ENCODE results near the gene MAN2A1. TPM values are rescaled to one million over a fixed set of nuclear protein-coding genes. Genes with fewer than 3 reads are reported as not detected.
"Not testable (repeated sequence)": the region's sequence is repeated elsewhere in the genome, so short reads cannot be mapped to it uniquely, and the experiment has no call there.

MAN2A1 gene
- total RNA-seq, 1 donor from 2014 or later: 69.7 TPM

GRCh38 chr5:109757490-109757889 is 67.8 kb downstream of the MAN2A1 start:
- DNase-seq: no peak

- no peak for DNase-seq
These were observed 69.6 kb downstream of the MAN2A1 start for GRCh38 chr5:109759306-109759705.

GRCh38 chr5:109760130-109760529 is 70.4 kb downstream of the MAN2A1 start:
- DNase-seq: not testable (repeated sequence)

GRCh38 chr5:109762821-109763220 is 73.1 kb downstream of the MAN2A1 start:
- DNase-seq: no peak

- DNase-seq: no peak
These were observed 77.7 kb downstream of the MAN2A1 start for GRCh38 chr5:109767184-109767995.

- DNase-seq: no peak
These were observed 78.3 kb downstream of the MAN2A1 start for GRCh38 chr5:109767997-109768396.

- no peak for DNase-seq
These were observed 80.0 kb downstream of the MAN2A1 start for GRCh38 chr5:109769597-109770291.

GRCh38 chr5:109775130-109775529 is 85.4 kb downstream of the MAN2A1 start:
- no peak for DNase-seq

- DNase-seq: no peak
These were observed 89.5 kb downstream of the MAN2A1 start for GRCh38 chr5:109779036-109779735.

GRCh38 chr5:109784687-109785086 is 95.0 kb downstream of the MAN2A1 start:
- DNase-seq: no peak

- no peak for DNase-seq
These were observed 96.6 kb downstream of the MAN2A1 start for GRCh38 chr5:109786206-109786855.

- no peak for DNase-seq
These were observed 98.9 kb downstream of the MAN2A1 start for GRCh38 chr5:109788596-109788995.

GRCh38 chr5:109792613-109793012 is 102.9 kb downstream of the MAN2A1 start:
- no peak for DNase-seq

GRCh38 chr5:109803854-109804253 is 114.1 kb downstream of the MAN2A1 start:
- DNase-seq: no peak

- no peak for DNase-seq
These were observed 115.7 kb downstream of the MAN2A1 start for GRCh38 chr5:109805472-109805871.

- DNase-seq: no peak
These were observed 116.2 kb downstream of the MAN2A1 start for GRCh38 chr5:109805883-109806282.

GRCh38 chr5:109812698-109813097 is 123.0 kb downstream of the MAN2A1 start:
- DNase-seq: no peak

- no peak for DNase-seq
These were observed 127.0 kb downstream of the MAN2A1 start for GRCh38 chr5:109816732-109817131.

- DNase-seq: no peak
These were observed 130.2 kb downstream of the MAN2A1 start for GRCh38 chr5:109819878-109820277.

- DNase-seq: no peak
These were observed 133.9 kb downstream of the MAN2A1 start for GRCh38 chr5:109823597-109823996.

- DNase-seq: no peak
These were observed 135.7 kb downstream of the MAN2A1 start for GRCh38 chr5:109825450-109825849.

GRCh38 chr5:109826426-109826825 is 136.7 kb downstream of the MAN2A1 start:
- no peak for DNase-seq

GRCh38 chr5:109829331-109829730 is 139.6 kb downstream of the MAN2A1 start:
- no peak for DNase-seq
